Keratinocyte (primary cell): ENCODE results near the gene ADGRV1.

Experiments
- EZH2 ChIP-seq: IDR thresholded peaks from one replicate; pipeline ENCODE4 v1.6.1; 2012; ENCODE audit warnings: inconsistent platforms, mild to moderate bottlenecking, low read length, moderate library complexity
- TF ChIP-seq, protein P1 (sequence below), 3 experiments: IDR thresholded peaks in 1 of 3; conservative IDR thresholded peaks in 1 of 3; optimal IDR thresholded peaks in 1 of 3; 2 replicates in 2 of 3; 3 replicates in 1 of 3; pipeline versions ENCODE3 to v1.5.1; 2011; ENCODE audit warnings: low read length in 3 of 3, mild to moderate bottlenecking in 3 of 3, moderate library complexity in 2 of 3, control low read depth in 1 of 3, inconsistent platforms in 1 of 3; ENCODE audit not compliant: insufficient read depth in 2 of 3; ENCODE audit errors: extremely low read depth in 1 of 3

DNA sequence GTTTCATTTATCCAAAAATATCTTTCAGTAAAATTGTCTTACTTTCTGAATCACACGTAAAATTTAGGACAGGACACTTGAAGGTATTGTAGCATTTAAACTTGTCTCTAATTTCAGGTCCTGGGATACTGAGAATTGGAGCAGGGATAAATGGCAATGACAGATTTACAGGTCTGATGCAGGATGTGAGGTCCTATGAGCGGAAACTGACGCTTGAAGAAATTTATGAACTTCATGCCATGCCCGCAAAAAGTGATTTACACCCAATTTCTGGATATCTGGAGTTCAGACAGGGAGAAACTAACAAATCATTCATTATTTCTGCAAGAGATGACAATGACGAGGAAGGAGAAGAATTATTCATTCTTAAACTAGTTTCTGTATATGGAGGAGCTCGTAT is 99.2 kb downstream of the ADGRV1 start:
- TF ChIP-seq, protein P1, sequence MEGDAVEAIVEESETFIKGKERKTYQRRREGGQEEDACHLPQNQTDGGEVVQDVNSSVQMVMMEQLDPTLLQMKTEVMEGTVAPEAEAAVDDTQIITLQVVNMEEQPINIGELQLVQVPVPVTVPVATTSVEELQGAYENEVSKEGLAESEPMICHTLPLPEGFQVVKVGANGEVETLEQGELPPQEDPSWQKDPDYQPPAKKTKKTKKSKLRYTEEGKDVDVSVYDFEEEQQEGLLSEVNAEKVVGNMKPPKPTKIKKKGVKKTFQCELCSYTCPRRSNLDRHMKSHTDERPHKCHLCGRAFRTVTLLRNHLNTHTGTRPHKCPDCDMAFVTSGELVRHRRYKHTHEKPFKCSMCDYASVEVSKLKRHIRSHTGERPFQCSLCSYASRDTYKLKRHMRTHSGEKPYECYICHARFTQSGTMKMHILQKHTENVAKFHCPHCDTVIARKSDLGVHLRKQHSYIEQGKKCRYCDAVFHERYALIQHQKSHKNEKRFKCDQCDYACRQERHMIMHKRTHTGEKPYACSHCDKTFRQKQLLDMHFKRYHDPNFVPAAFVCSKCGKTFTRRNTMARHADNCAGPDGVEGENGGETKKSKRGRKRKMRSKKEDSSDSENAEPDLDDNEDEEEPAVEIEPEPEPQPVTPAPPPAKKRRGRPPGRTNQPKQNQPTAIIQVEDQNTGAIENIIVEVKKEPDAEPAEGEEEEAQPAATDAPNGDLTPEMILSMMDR (optimal IDR thresholded peaks at IDR 0.05 in 1 of 3, IDR thresholded peaks at IDR 0.05 in 1 of 3, conservative IDR thresholded peaks at IDR 0.05 in 1 of 3; ENCODE audit: extremely low read depth in 1 of 3, insufficient read depth in 2 of 3, low read length in 3 of 3), result no peak
- TF ChIP-seq EZH2, result no peak
